ENCODE data around the gene VSIR. TPM values are rescaled to one million over a fixed set of nuclear protein-coding genes. Genes with fewer than 3 reads are reported as not detected.

Gene VSIR
- total RNA-seq, 1 donor from 2014 or later, result not detected

GRCh38 chr10:71818674-71819260 is 45.4 kb upstream of the VSIR start:
- Mint-ChIP-seq H3K36me3 (ENCODE audit: low read depth) (peaks cover 13% of the 10 kb centered on the region), H3K4me1 (no peaks in the 10 kb centered on the region), H3K9me3 (no peaks in the 10 kb centered on the region), H3K27me3 (ENCODE audit: low read depth) (no peaks in the 10 kb centered on the region), H3K27ac (ENCODE audit: unreplicated experiment) (no peak overlapping the region), H3K4me3 (no peak overlapping the region)
- TF ChIP-seq CTCF (conservative IDR thresholded peaks at IDR 0.05), result no peak
- no peak for DNase-seq (ENCODE audit: low read depth, low spot score)

- no peak overlapping the region for H3K4me3 Mint-ChIP-seq
- peaks cover 13% of the 10 kb centered on the region for H3K36me3 Mint-ChIP-seq (ENCODE audit: low read depth)
- no peaks in the 10 kb centered on the region for H3K9me3 Mint-ChIP-seq
- no peak for TF ChIP-seq CTCF (conservative IDR thresholded peaks at IDR 0.05)
- no peak overlapping the region for H3K27ac Mint-ChIP-seq (ENCODE audit: unreplicated experiment)
- H3K27me3 Mint-ChIP-seq (ENCODE audit: low read depth), result no peaks in the 10 kb centered on the region
- no peaks in the 10 kb centered on the region for H3K4me1 Mint-ChIP-seq
- DNase-seq (ENCODE audit: low read depth, low spot score), result no peak
Observed at GRCh38 chr10:71817831-71818655, 44.7 kb upstream of the VSIR start.

- Mint-ChIP-seq H3K4me1 (no peaks in the 10 kb centered on the region), H3K9me3 (no peaks in the 10 kb centered on the region), H3K4me3 (no peak overlapping the region), H3K36me3 (ENCODE audit: low read depth) (peaks cover 13% of the 10 kb centered on the region), H3K27me3 (ENCODE audit: low read depth) (no peaks in the 10 kb centered on the region), H3K27ac (ENCODE audit: unreplicated experiment) (no peak overlapping the region)
- no peak for DNase-seq (ENCODE audit: low read depth, low spot score)
- TF ChIP-seq CTCF (conservative IDR thresholded peaks at IDR 0.05), result no peak
Observed at GRCh38 chr10:71816936-71817618, 43.8 kb upstream of the VSIR start.

- H3K9me3 Mint-ChIP-seq, result no peaks in the 10 kb centered on the region
- no peak for DNase-seq (ENCODE audit: low read depth, low spot score)
- H3K4me1 Mint-ChIP-seq, result no peaks in the 10 kb centered on the region
- H3K27me3 Mint-ChIP-seq (ENCODE audit: low read depth), result no peaks in the 10 kb centered on the region
- TF ChIP-seq CTCF (conservative IDR thresholded peaks at IDR 0.05), result no peak
- no peak overlapping the region for H3K4me3 Mint-ChIP-seq
- H3K27ac Mint-ChIP-seq (ENCODE audit: unreplicated experiment), result peak overlapping the region; percentile 50
- peaks cover 13% of the 10 kb centered on the region for H3K36me3 Mint-ChIP-seq (ENCODE audit: low read depth)
Observed at GRCh38 chr10:71816421-71816851, 43.1 kb upstream of the VSIR start.

GRCh38 chr10:71815515-71816130 is 42.3 kb upstream of the VSIR start:
- no peak for DNase-seq (ENCODE audit: low read depth, low spot score)
- H3K36me3 Mint-ChIP-seq (ENCODE audit: low read depth), result peaks cover 10% of the 10 kb centered on the region
- H3K4me3 Mint-ChIP-seq, result no peak overlapping the region

More at GRCh38 chr10:71815515-71816130, 42.3 kb upstream of the VSIR start:
- Mint-ChIP-seq H3K4me1 (no peaks in the 10 kb centered on the region), H3K27ac (ENCODE audit: unreplicated experiment) (no peak overlapping the region), H3K27me3 (ENCODE audit: low read depth) (no peaks in the 10 kb centered on the region), H3K9me3 (no peaks in the 10 kb centered on the region)
- TF ChIP-seq CTCF (conservative IDR thresholded peaks at IDR 0.05), result no peak

Measured in neural crest cell (in vitro differentiated cells).